ENCODE measurements around the gene ETV6.

Gene ETV6

GRCh38 chr12:11808931-11809330 lies 159.5 kb downstream of the ETV6 start:
- TF ChIP-seq CTCF (conservative IDR thresholded peaks at IDR 0.05; ENCODE audit: low read depth, low read length) = no peak
- Histone ChIP-seq H2AFZ (ENCODE audit: low read depth) (no peak overlapping the region), H3K27me3 (ENCODE audit: insufficient read depth, low read depth) (no peaks in the 10 kb centered on the region), H3K79me2 (ENCODE audit: insufficient read depth, low read depth) (no peaks in the 10 kb centered on the region), H3K36me3 (ENCODE audit: insufficient read depth) (no peaks in the 10 kb centered on the region), H3K9ac (no peak overlapping the region), H3K4me1 (ENCODE audit: low read depth, poor library complexity, severe bottlenecking) (peaks cover 36% of the 10 kb centered on the region), H3K4me2 (no peak overlapping the region), H3K4me3 (IDR thresholded peaks at IDR 0.05; ENCODE audit: insufficient read depth, low read depth, low read length) (no peak overlapping the region), H3K27ac (no peak overlapping the region), H4K20me1 (ENCODE audit: insufficient read depth) (no peaks in the 10 kb centered on the region)

GRCh38 chr12:11810206-11810545 lies 160.7 kb downstream of the ETV6 start:
- Histone ChIP-seq H3K27ac (no peak overlapping the region), H3K36me3 (ENCODE audit: insufficient read depth) (no peaks in the 10 kb centered on the region)
- no peak for TF ChIP-seq CTCF (conservative IDR thresholded peaks at IDR 0.05; ENCODE audit: low read depth, low read length)

DNA sequence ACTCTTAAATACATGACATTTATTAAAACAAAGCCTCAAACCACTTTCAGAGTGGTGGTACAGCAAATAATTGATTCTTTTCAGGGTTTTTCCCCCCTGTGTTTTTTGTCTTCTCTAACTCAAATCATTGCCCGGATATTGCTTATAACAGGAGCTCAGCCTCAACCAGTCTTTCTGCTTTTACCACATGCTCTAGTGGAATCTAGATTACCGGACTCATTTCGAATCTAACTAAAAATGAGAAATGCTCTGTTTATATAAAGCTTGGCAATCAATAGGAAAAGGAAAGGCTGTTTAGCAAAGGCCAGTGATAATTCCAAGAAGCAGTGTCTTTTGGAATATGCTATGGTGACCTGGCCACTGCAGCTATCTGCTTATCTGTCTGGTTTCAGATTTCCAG lies 161.5 kb downstream of the ETV6 start:
- Histone ChIP-seq H3K79me2 (ENCODE audit: insufficient read depth, low read depth) (no peaks in the 10 kb centered on the region), H3K4me1 (ENCODE audit: low read depth, poor library complexity, severe bottlenecking) (peaks cover 55% of the 10 kb centered on the region), H3K27ac (no peak overlapping the region), H3K9ac (no peak overlapping the region), H3K4me3 (IDR thresholded peaks at IDR 0.05; ENCODE audit: insufficient read depth, low read depth, low read length) (no peak overlapping the region), H3K4me2 (no peak overlapping the region; the same call in 1 of the 2 replicates), H3K36me3 (ENCODE audit: insufficient read depth) (no peaks in the 10 kb centered on the region), H4K20me1 (ENCODE audit: insufficient read depth) (no peaks in the 10 kb centered on the region), H2AFZ (ENCODE audit: low read depth) (no peak overlapping the region), H3K27me3 (ENCODE audit: insufficient read depth, low read depth) (no peaks in the 10 kb centered on the region)
- TF ChIP-seq CTCF (conservative IDR thresholded peaks at IDR 0.05; ENCODE audit: low read depth, low read length) = no peak

More at GRCh38 chr12:11810206-11810545, 160.7 kb downstream of the ETV6 start:
- H3K4me2 ChIP-seq = no peak overlapping the region
- no peaks in the 10 kb centered on the region for H4K20me1 ChIP-seq (ENCODE audit: insufficient read depth)
- H3K4me1 ChIP-seq (ENCODE audit: low read depth, poor library complexity, severe bottlenecking) = peaks cover 48% of the 10 kb centered on the region
- H3K79me2 ChIP-seq (ENCODE audit: insufficient read depth, low read depth) = no peaks in the 10 kb centered on the region
- H3K27me3 ChIP-seq (ENCODE audit: insufficient read depth, low read depth) = no peaks in the 10 kb centered on the region
- H2AFZ ChIP-seq (ENCODE audit: low read depth) = no peak overlapping the region
- H3K9ac ChIP-seq = no peak overlapping the region
- no peak overlapping the region for H3K4me3 ChIP-seq (IDR thresholded peaks at IDR 0.05; ENCODE audit: insufficient read depth, low read depth, low read length)

DNA sequence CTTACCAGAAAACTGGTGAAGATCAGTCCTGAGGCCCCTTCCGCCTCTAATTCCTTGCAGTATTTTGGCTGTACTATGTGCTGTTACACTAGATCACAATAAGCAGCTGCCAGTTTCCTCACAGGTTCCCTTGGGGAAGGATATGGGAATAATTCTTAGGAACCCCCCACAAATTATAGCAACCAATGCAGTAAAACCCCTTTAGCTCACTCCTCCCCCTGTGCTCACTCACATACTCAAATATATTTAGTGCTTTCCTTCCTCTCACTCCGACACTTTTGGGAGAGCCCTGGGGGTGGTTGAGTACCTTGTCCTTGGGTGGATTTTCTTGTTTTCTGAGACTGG lies 162.7 kb downstream of the ETV6 start:
- no peak for TF ChIP-seq CTCF (conservative IDR thresholded peaks at IDR 0.05; ENCODE audit: low read depth, low read length)
- H3K4me1 ChIP-seq (ENCODE audit: low read depth, poor library complexity, severe bottlenecking) = peaks cover 54% of the 10 kb centered on the region
- no peak overlapping the region for H3K4me3 ChIP-seq (IDR thresholded peaks at IDR 0.05; ENCODE audit: insufficient read depth, low read depth, low read length)
- peak overlapping the region; percentile 88 for H3K27ac ChIP-seq
- H3K4me2 ChIP-seq = peak overlapping the region; percentile 78
- H3K9ac ChIP-seq = peak overlapping the region; percentile 60; the same call in 1 of the 2 replicates
- H3K27me3 ChIP-seq (ENCODE audit: insufficient read depth, low read depth) = no peaks in the 10 kb centered on the region
- H2AFZ ChIP-seq (ENCODE audit: low read depth) = peak overlapping the region; percentile 35; the same call in 1 of the 2 replicates
- no peaks in the 10 kb centered on the region for H3K79me2 ChIP-seq (ENCODE audit: insufficient read depth, low read depth)
- H4K20me1 ChIP-seq (ENCODE audit: insufficient read depth) = no peaks in the 10 kb centered on the region
- no peaks in the 10 kb centered on the region for H3K36me3 ChIP-seq (ENCODE audit: insufficient read depth)

Measured in KMS-11 (cell line).